ENCODE data around the gene PLCB1.

- TF ChIP-seq ELF4 (CRISPR knock-in tag; IDR thresholded peaks at IDR 0.05; ENCODE audit: low read depth) (no peak), MAX (CRISPR knock-in tag; IDR thresholded peaks at IDR 0.05) (no peak)
Measured at GRCh38 chr20:8321001-8321400, 188.9 kb downstream of the PLCB1 start.

Measured in WTC11 (cell line).